CD14-positive monocyte (primary cell): ENCODE results near the gene TMEM181. TPM values are rescaled to one million over a fixed set of nuclear protein-coding genes. Genes with fewer than 3 reads are reported as not detected.

Experiments used
- DNase-seq, 3 donors: peaks; one replicate each; pipeline ENCODE4 v3.0.0-alpha.2; 2011 to 2022
- H2AFZ ChIP-seq: 2 replicates; pipeline ENCODE4 v1.6.0; 2012; ENCODE audit warnings: mild to moderate bottlenecking, low read depth, low read length, inconsistent platforms; ENCODE audit not compliant: insufficient read depth, poor library complexity, severe bottlenecking
- H3K27ac ChIP-seq, 2 donors: 1 replicate in 1 of 2; 2 replicates in 1 of 2; pipeline ENCODE4 v1.5.1; 2012 to 2013; ENCODE audit warnings: low read length in 2 of 2, control low read depth in 1 of 2, inconsistent platforms in 1 of 2, low read depth in 1 of 2, mild to moderate bottlenecking in 1 of 2
- H3K27me3 ChIP-seq, 2 donors: one replicate each; pipeline versions ENCODE4 v1.6.0 to v1.6.1; 2011 to 2013; ENCODE audit warnings: low read length in 2 of 2; ENCODE audit not compliant: control insufficient read depth in 2 of 2, insufficient read depth in 2 of 2
- H3K36me3 ChIP-seq, 2 donors: replicated peaks in 1 of 2; 1 replicate in 1 of 2; 2 replicates in 1 of 2; pipeline versions ENCODE4 v1.5.1 to v1.6.1; 2012 to 2013; ENCODE audit warnings: low read length in 2 of 2, control low read depth in 1 of 2, inconsistent platforms in 1 of 2, mild to moderate bottlenecking in 1 of 2; ENCODE audit not compliant: insufficient read depth in 2 of 2, control insufficient read depth in 1 of 2
- H3K4me1 ChIP-seq, 2 donors: 1 replicate in 1 of 2; 2 replicates in 1 of 2; pipeline versions ENCODE4 v1.5.1 to v1.6.1; 2012 to 2013; ENCODE audit warnings: low read length in 2 of 2, control low read depth in 1 of 2, inconsistent platforms in 1 of 2, mild to moderate bottlenecking in 1 of 2, moderate library complexity in 1 of 2; ENCODE audit not compliant: insufficient read depth in 2 of 2, control insufficient read depth in 1 of 2
- H3K4me2 ChIP-seq: replicated peaks from 2 replicates; pipeline ENCODE3; 2012; ENCODE audit warnings: low read length, moderate library complexity, mild to moderate bottlenecking; ENCODE audit not compliant: poor library complexity, severe bottlenecking; ENCODE audit errors: extremely low read depth
- H3K4me3 ChIP-seq, 3 experiments: fragments of 200-600 bp in 1 of 3; sonication (generic) in 1 of 3; replicated peaks in 1 of 3; 1 replicate in 2 of 3; 2 replicates in 1 of 3; pipeline ENCODE4 v1.5.1; 2011 to 2013; ENCODE audit warnings: low read length in 3 of 3, mild to moderate bottlenecking in 3 of 3, control low read depth in 2 of 3, low read depth in 2 of 3, inconsistent platforms in 1 of 3, moderate library complexity in 1 of 3
- H3K79me2 ChIP-seq: 2 replicates; pipeline ENCODE4 v1.6.0; 2012; ENCODE audit warnings: mild to moderate bottlenecking, control low read depth, inconsistent platforms, low read length, moderate library complexity; ENCODE audit not compliant: insufficient read depth
- H3K9ac ChIP-seq: 2 replicates; pipeline ENCODE4 v1.6.0; 2017; ENCODE audit warnings: low read length, mild to moderate bottlenecking; ENCODE audit not compliant: insufficient read depth, poor library complexity, severe bottlenecking
- H3K9me3 ChIP-seq, 2 donors: replicated peaks in 1 of 2; 1 replicate in 1 of 2; 2 replicates in 1 of 2; pipeline versions ENCODE4 v1.5.1 to v1.6.1; 2012 to 2013; ENCODE audit warnings: low read length in 2 of 2, control low read depth in 1 of 2; ENCODE audit not compliant: control insufficient read depth in 1 of 2, insufficient read depth in 1 of 2
- H4K20me1 ChIP-seq: 2 replicates; pipeline ENCODE4 v1.6.0; 2012; ENCODE audit warnings: mild to moderate bottlenecking, low read length, control low read depth, moderate library complexity; ENCODE audit not compliant: insufficient read depth
- H3K27ac Mint-ChIP-seq, 7 donors: one replicate each; pipeline ENCODE4 v1.8.0; 2020; ENCODE audit warnings: mild to moderate bottlenecking in 7 of 7, mixed read lengths in 7 of 7, moderate library complexity in 6 of 7, inconsistent platforms in 2 of 7
- H3K27me3 Mint-ChIP-seq, 3 donors: one replicate each; pipeline ENCODE4 v1.8.0; 2021 to 2022; ENCODE audit warnings: low read depth in 3 of 3, mild to moderate bottlenecking in 3 of 3, mixed read lengths in 3 of 3, moderate library complexity in 3 of 3, inconsistent platforms in 1 of 3
- H3K36me3 Mint-ChIP-seq, 2 donors: one replicate each; pipeline ENCODE4 v1.8.0; 2020; ENCODE audit warnings: mixed read lengths in 2 of 2, inconsistent platforms in 1 of 2, mild to moderate bottlenecking in 1 of 2
- H3K4me1 Mint-ChIP-seq: one replicate; pipeline ENCODE4 v1.8.0; 2020; ENCODE audit warnings: mild to moderate bottlenecking, mixed read lengths
- H3K4me3 Mint-ChIP-seq, 2 donors: one replicate each; pipeline ENCODE4 v1.8.0; 2020; ENCODE audit warnings: mild to moderate bottlenecking in 2 of 2, mixed read lengths in 2 of 2, moderate library complexity in 1 of 2
- H3K9me3 Mint-ChIP-seq, 7 donors: one replicate each; pipeline ENCODE4 v1.8.0; 2020 to 2022; ENCODE audit warnings: mixed read lengths in 7 of 7, mild to moderate bottlenecking in 6 of 7, moderate library complexity in 6 of 7, inconsistent platforms in 2 of 7
- CTCF ChIP-seq: fragments of 200-600 bp; IDR thresholded peaks from one replicate; pipeline ENCODE4 v1.8.0; 2022; ENCODE audit warnings: antibody characterized with exemption, mild to moderate bottlenecking
- WGBS: methylation state at CpG from one replicate; pipeline ENCODE4 v1.1.5; 2013; ENCODE audit warnings: missing lambda C conversion rate; ENCODE audit not compliant: insufficient coverage; 5-methylcytosine and 5-hydroxymethylcytosine counted together
- intact Hi-C, 2 donors: fragments of 100-400 bp; cut with micrococcal nuclease; formaldehyde crosslinking; loops; one replicate each; pipeline versions ENCODE4 v1.15.0 to v1.15.1; 2023
- polyA plus RNA-seq, 3 donors: library from polyadenylated mRNA; depleted of rRNA in 1 of 3; unstranded in 2 of 3; stranded (reverse) in 1 of 3; fragments of 300-500 nt in 2 of 3; fragments of >200 nt in 1 of 3; fragmentation: Illumina TruSeq in 2 of 3; gene quantifications; 1 replicate in 2 of 3; 2 replicates in 1 of 3; pipeline ENCODE4 v1.2.3, GENCODE V29; 2012 to 2021

TMEM181 gene
- polyA plus RNA-seq, 3 donors: 2.4 to 6.8 (median 2.6) TPM

GRCh38 chr6:158514176-158514575 lies 45.7 kb upstream of the TMEM181 start:
- TF ChIP-seq CTCF: no peak
- Histone ChIP-seq H3K27ac (no peak overlapping the region), H3K9ac (no peak overlapping the region), H3K27me3 (peaks cover 16 to 41% of the 10 kb centered on the region in 2 donors), H3K4me2 (no peak overlapping the region), H3K79me2 (no peaks in the 10 kb centered on the region), H3K9me3 (no peaks in the 10 kb centered on the region), H3K36me3 (no peaks in the 10 kb centered on the region), H3K4me1 (peaks cover 0 to 3% of the 10 kb centered on the region in 2 donors), H4K20me1 (no peaks in the 10 kb centered on the region), H2AFZ (no peak overlapping the region), H3K4me3 (no peak overlapping the region)
- H3K4me3 Mint-ChIP-seq: no peak overlapping the region
- intact Hi-C loops: no loop called here
- 0% methylated on average over 1 of the region's 4 CpGs for WGBS
- H3K4me1 Mint-ChIP-seq: peaks cover 12% of the 10 kb centered on the region
- no peaks in the 10 kb centered on the region for H3K9me3 Mint-ChIP-seq
- H3K27me3 Mint-ChIP-seq: peaks cover 35 to 41% (median 36%) of the 10 kb centered on the region in 3 donors
- H3K27ac Mint-ChIP-seq: peak overlapping the region in 1 of 7 donors; percentile 52
- peaks cover 6% of the 10 kb centered on the region in 2 donors for H3K36me3 Mint-ChIP-seq
- DNase-seq: no peak

GRCh38 chr6:158514991-158515390 lies 44.9 kb upstream of the TMEM181 start:
- H3K36me3 Mint-ChIP-seq: peaks cover 3 to 4% of the 10 kb centered on the region in 2 donors
- no peaks in the 10 kb centered on the region for H3K9me3 Mint-ChIP-seq
- H3K27ac Mint-ChIP-seq: no peak overlapping the region
- WGBS: 93% methylated on average over 4 of the region's 8 CpGs
- no peak for DNase-seq
- H4K20me1 ChIP-seq: no peaks in the 10 kb centered on the region
- peak overlapping the region in 1 of 2 donors; percentile 59 for H3K4me3 Mint-ChIP-seq
- peaks cover 16 to 49% of the 10 kb centered on the region in 2 donors for H3K27me3 ChIP-seq
- H3K4me1 ChIP-seq: peaks cover 0 to 3% of the 10 kb centered on the region in 2 donors
- no peaks in the 10 kb centered on the region for H3K9me3 ChIP-seq
- no peak overlapping the region for H3K4me3 ChIP-seq
- H2AFZ ChIP-seq: no peak overlapping the region
- intact Hi-C loops: no loop called here
- H3K27ac ChIP-seq: no peak overlapping the region
- no peaks in the 10 kb centered on the region for H3K79me2 ChIP-seq
- no peak overlapping the region for H3K9ac ChIP-seq
- no peak for TF ChIP-seq CTCF
- peaks cover 37 to 49% (median 42%) of the 10 kb centered on the region in 3 donors for H3K27me3 Mint-ChIP-seq
- H3K4me2 ChIP-seq: no peak overlapping the region
- peaks cover 12% of the 10 kb centered on the region for H3K4me1 Mint-ChIP-seq
- H3K36me3 ChIP-seq: no peaks in the 10 kb centered on the region
